Fibroblast of the aortic adventitia (primary cell): Measurements from ENCODE around the gene RPS6KB2. TPM values are rescaled to one million over a fixed set of nuclear protein-coding genes. Genes with fewer than 3 reads are reported as not detected.

ENCODE experiments used
- DNase-seq: peaks from one replicate; pipeline ENCODE4 v3.0.0-alpha.2; 2010; ENCODE audit warnings: low read depth
- H3K4me3 ChIP-seq: 2 replicates; pipeline ENCODE4 v1.5.1; 2011; ENCODE audit warnings: low read depth, mild to moderate bottlenecking, control low read depth, low read length, moderate library complexity
- CTCF ChIP-seq: IDR thresholded peaks from 2 replicates; pipeline ENCODE4 v1.5.1; 2011; ENCODE audit warnings: mild to moderate bottlenecking, low read length, control low read depth, inconsistent platforms; ENCODE audit not compliant: insufficient read depth
- total RNA-seq: library from RNA; depleted of rRNA; stranded (reverse); fragments of >200 nt; gene quantifications from 2 replicates; pipeline ENCODE4 v1.2.3, GENCODE V29; 2012; ENCODE audit warnings: low replicate concordance

The RPS6KB2 gene
- total RNA-seq, 1 donor, result 35.6 TPM

- no peak for DNase-seq
- no peak for TF ChIP-seq CTCF
- H3K4me3 ChIP-seq, result no peak overlapping the region
These were observed 27.9 kb downstream of the RPS6KB2 start for GRCh38 chr11:67456068-67456705.

DNA sequence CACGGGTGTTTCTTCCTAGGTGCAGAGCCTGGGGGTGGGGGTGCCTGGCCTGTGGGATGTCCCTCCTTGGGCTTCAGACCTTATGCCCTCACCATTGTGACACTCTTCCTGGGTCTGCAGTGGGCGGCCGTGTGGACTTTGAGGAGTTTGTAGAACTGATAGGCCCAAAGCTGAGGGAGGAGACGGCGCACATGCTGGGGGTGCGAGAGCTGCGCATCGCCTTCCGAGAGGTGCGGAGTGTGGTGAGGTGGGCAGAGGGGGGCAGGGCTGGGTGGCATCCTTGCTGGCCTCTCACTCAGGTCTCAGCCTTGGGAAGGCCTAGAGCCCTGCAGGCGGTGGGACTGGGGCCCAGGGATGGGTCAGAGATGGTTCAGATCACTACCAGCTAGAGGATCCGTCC, 29.2 kb downstream of the RPS6KB2 start:
- TF ChIP-seq CTCF, result no peak
- no peak for DNase-seq
- H3K4me3 ChIP-seq, result no peak overlapping the region

DNA sequence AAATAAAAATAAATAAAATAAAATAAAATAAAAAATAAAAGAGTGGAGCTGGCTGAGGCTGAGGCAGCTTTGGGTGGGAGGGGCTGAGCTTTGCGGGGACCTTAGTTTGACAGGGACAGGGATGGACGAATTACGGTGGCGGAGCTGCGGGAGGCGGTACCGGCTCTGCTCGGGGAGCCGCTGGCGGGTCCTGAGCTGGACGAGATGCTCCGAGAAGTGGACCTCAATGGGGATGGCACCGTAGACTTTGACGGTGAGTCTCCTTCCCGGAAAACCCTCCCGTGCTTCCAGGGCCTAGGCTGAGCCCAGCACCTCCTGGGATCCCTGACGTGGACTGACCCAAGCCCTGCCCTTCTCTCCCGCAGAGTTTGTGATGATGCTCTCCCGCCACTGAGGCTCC, 30.0 kb downstream of the RPS6KB2 start:
- no peak overlapping the region for H3K4me3 ChIP-seq
- no peak for TF ChIP-seq CTCF
- DNase-seq, result no peak

- no peak overlapping the region for H3K4me3 ChIP-seq
- no peak for DNase-seq
- no peak for TF ChIP-seq CTCF
These were observed 34.9 kb downstream of the RPS6KB2 start for GRCh38 chr11:67463186-67463585.

DNA sequence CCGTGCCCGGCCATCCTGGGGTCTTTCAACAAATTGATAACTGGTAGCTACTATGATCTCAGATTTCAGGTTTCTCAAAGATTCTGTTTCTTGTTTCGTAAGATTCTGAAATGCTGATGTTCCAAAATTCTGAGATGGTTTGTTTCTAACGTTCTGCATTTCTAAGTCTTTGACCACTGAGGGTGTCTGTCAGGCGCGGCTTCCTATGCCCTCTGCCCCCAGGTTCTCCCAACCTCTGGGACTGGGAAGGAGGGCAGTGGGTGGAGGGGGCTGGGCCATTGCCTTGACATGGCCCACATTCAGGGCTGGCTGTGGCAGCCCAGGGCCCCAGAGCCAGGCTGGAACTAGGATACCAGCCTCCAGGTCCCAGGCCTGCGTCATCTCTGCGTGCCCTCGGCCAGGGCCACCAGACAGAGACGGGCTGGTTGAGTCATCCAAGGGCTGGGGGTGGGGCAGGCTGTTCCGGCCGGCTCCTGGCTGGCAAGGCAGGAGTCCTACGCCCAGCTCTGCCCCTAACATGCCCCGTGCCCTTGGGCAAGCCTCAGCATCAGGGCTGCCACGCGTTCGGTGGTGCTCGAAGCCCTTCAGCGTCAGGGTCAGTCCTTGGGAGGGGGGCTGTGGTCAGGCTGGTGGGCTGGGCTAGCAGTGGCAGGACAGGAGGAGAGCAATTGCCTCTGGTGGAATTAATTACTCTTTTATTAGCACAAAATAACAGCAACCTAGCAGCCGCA, 35.6 kb downstream of the RPS6KB2 start:
- no peak for DNase-seq
- H3K4me3 ChIP-seq, result no peak overlapping the region
- no peak for TF ChIP-seq CTCF

DNA sequence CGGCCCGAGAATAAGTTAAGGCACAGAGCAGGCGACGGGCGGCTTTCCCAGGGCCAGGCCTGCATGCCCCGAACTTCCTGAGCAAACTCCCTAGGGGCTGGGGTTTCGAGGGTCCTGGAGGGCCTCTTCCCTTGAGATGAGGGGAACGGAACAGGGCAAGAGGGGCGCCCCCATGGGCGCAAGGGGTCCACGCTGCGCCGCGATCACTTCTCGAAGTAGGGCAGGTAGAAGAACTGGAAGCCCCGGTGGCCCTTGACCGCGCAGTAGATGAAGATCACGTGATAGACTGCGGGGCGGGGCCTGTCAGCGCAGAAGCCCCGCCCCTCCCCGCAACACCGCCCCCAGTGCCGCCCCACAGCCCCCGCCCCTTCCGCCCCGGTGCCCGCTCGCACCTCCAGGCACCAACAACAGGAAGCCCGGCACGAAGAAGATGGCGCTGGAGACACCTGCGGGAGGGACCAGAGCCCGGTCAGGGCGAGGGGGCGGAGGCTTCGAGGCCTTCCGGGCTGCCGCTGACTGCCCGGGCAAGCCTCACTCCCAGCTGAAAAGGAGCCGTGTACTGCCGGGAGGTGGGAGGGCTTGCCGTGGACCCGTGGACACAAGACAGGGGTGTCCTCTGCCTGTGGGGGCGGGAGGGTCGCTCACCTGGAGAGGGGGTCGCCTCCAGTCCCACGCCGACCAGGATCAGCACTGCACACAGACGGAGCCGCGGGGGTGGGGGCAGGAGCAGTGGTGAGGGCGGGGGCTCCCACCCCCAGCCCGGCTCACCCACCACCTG, 36.3 kb downstream of the RPS6KB2 start:
- no peak for TF ChIP-seq CTCF
- DNase-seq, result peak; percentile 28
- H3K4me3 ChIP-seq, result peak overlapping the region; percentile 67
